SK-N-SH treated with all-trans-retinoic acid at 6 μM for 48 hours (cell line): ENCODE measurements around the gene PITPNC1.
A peak's percentile ranks its signal among the peaks of the same experiment; 100 is the strongest.

ENCODE experiments used
- ATAC-seq: fragments of 200-7000 bp; cut with Tn5 transposase; 3 replicates; pipeline ENCODE4 v1.9.1; 2020; ENCODE audit warnings: mild to moderate bottlenecking, moderate library complexity
- ARNTL ChIP-seq: fragments of 450-650 bp; formaldehyde crosslinking; IDR thresholded peaks from 2 replicates; pipeline ENCODE4 v1.5.0; 2020; ENCODE audit warnings: low read depth, mild to moderate bottlenecking, moderate library complexity, borderline replicate concordance
- BACH2 ChIP-seq: fragments of 250-450 bp; sonication (Bioruptor Pico); IDR thresholded peaks from 2 replicates; pipeline ENCODE4 v1.9.0; 2021; ENCODE audit warnings: mild to moderate bottlenecking, borderline replicate concordance
- CREB5 ChIP-seq: fragments of 250-450 bp; sonication (Bioruptor Pico); IDR thresholded peaks from 2 replicates; pipeline ENCODE4 v1.5.1; 2020; ENCODE audit warnings: low read depth, mild to moderate bottlenecking, moderate library complexity
- CSDC2 ChIP-seq: fragments of 250-450 bp; sonication (Bioruptor Pico); IDR thresholded peaks from 2 replicates; pipeline ENCODE4 v1.5.0; 2020; ENCODE audit warnings: mild to moderate bottlenecking, moderate library complexity
- CSRNP3 ChIP-seq: fragments of 250-450 bp; sonication (Bioruptor Pico); IDR thresholded peaks from 2 replicates; pipeline ENCODE4 v1.5.1; 2021; ENCODE audit warnings: mild to moderate bottlenecking, moderate library complexity
- ESRRG ChIP-seq: fragments of 250-450 bp; sonication (Bioruptor Pico); IDR thresholded peaks from 2 replicates; pipeline ENCODE4 v1.6.1; 2021; ENCODE audit warnings: mild to moderate bottlenecking
- GLIS3 ChIP-seq: fragments of 250-450 bp; sonication (Bioruptor Pico); IDR thresholded peaks from 2 replicates; pipeline ENCODE4 v1.5.0; 2020; ENCODE audit warnings: mild to moderate bottlenecking, moderate library complexity
- ISL1 ChIP-seq: fragments of 250-450 bp; sonication (Bioruptor Pico); IDR thresholded peaks from 2 replicates; pipeline ENCODE4 v2.1.2; 2022; ENCODE audit warnings: mild to moderate bottlenecking, moderate library complexity
- OSR1 ChIP-seq: fragments of 250-450 bp; sonication (Bioruptor Pico); IDR thresholded peaks from 2 replicates; pipeline ENCODE4 v1.8.0; 2022; ENCODE audit warnings: moderate library complexity, mild to moderate bottlenecking, inconsistent platforms
- PATZ1 ChIP-seq: fragments of 250-450 bp; sonication (Bioruptor Pico); IDR thresholded peaks from 2 replicates; pipeline ENCODE4 v1.8.0; 2020; ENCODE audit warnings: mild to moderate bottlenecking, moderate library complexity, borderline replicate concordance
- POU6F1 ChIP-seq: fragments of 250-450 bp; sonication (Bioruptor Pico); IDR thresholded peaks from 2 replicates; pipeline ENCODE4 v1.8.0; 2021; ENCODE audit warnings: low read depth, mild to moderate bottlenecking, moderate library complexity, borderline replicate concordance
- PPARA ChIP-seq: fragments of 250-450 bp; sonication (Bioruptor Pico); IDR thresholded peaks from 2 replicates; pipeline ENCODE4 v1.5.0; 2020; ENCODE audit warnings: mild to moderate bottlenecking, borderline replicate concordance
- RARB ChIP-seq: fragments of 250-450 bp; sonication (Bioruptor Pico); IDR thresholded peaks from 2 replicates; pipeline ENCODE4 v1.8.0; 2021; ENCODE audit warnings: mild to moderate bottlenecking, moderate library complexity
- SNAI2 ChIP-seq: fragments of 250-450 bp; sonication (Bioruptor Pico); IDR thresholded peaks from 2 replicates; pipeline ENCODE4 v1.5.0; 2020; ENCODE audit warnings: mild to moderate bottlenecking, moderate library complexity
- TOX ChIP-seq: fragments of 250-450 bp; sonication (Bioruptor Pico); IDR thresholded peaks from 2 replicates; pipeline ENCODE4 v1.8.0; 2021; ENCODE audit warnings: mild to moderate bottlenecking, moderate library complexity, borderline replicate concordance
- TSHZ2 ChIP-seq: fragments of 250-450 bp; sonication (Bioruptor Pico); IDR thresholded peaks from 2 replicates; pipeline ENCODE4 v1.5.0; 2020; ENCODE audit warnings: mild to moderate bottlenecking, moderate library complexity
- ZC3H10 ChIP-seq: fragments of 250-450 bp; sonication (Bioruptor Pico); IDR thresholded peaks from 2 replicates; pipeline ENCODE4 v1.5.1; 2021; ENCODE audit warnings: mild to moderate bottlenecking, moderate library complexity
- ZFP3 ChIP-seq: fragments of 250-450 bp; sonication (Bioruptor Pico); IDR thresholded peaks from 2 replicates; pipeline ENCODE4 v1.5.0; 2020; ENCODE audit warnings: mild to moderate bottlenecking, moderate library complexity
- ZFP30 ChIP-seq: fragments of 450-650 bp; formaldehyde crosslinking; IDR thresholded peaks from 2 replicates; pipeline ENCODE4 v1.5.0; 2022; ENCODE audit warnings: mild to moderate bottlenecking, moderate library complexity
- ZNF565 ChIP-seq: fragments of 450-650 bp; formaldehyde crosslinking; conservative IDR thresholded peaks from 2 replicates; pipeline ENCODE4 v1.5.0; 2020; ENCODE audit warnings: low read depth, mild to moderate bottlenecking, moderate library complexity
- ZNF70 ChIP-seq: fragments of 450-650 bp; formaldehyde crosslinking; IDR thresholded peaks from 2 replicates; pipeline ENCODE4 v1.5.0; 2020; ENCODE audit warnings: mild to moderate bottlenecking, moderate library complexity
- ZNF8 ChIP-seq: fragments of 450-650 bp; formaldehyde crosslinking; IDR thresholded peaks from 2 replicates; pipeline ENCODE4 v1.5.0; 2020; ENCODE audit warnings: mild to moderate bottlenecking, moderate library complexity

The PITPNC1 gene

GRCh38 chr17:67504182-67504581 lies 127.1 kb downstream of the PITPNC1 start:
- TF ChIP-seq ARNTL (CRISPR knock-in tag) = no peak
- no peak for TF ChIP-seq TOX (CRISPR knock-in tag)
- no peak for TF ChIP-seq GLIS3
- no peak for TF ChIP-seq ZFP3
- no peak for TF ChIP-seq SNAI2 (CRISPR knock-in tag)
- TF ChIP-seq ZNF70 (CRISPR knock-in tag) = no peak
- no peak for TF ChIP-seq BACH2 (CRISPR knock-in tag)
- ATAC-seq = no peak

GRCh38 chr17:67506966-67507365 lies 129.9 kb downstream of the PITPNC1 start:
- peak; percentile 35; the same call in 2 of the 3 replicates for ATAC-seq

GRCh38 chr17:67509390-67510287 lies 132.6 kb downstream of the PITPNC1 start:
- ATAC-seq = peak; percentile 26; the same call in 1 of the 3 replicates
- TF ChIP-seq CSDC2 (CRISPR knock-in tag) = no peak
- TF ChIP-seq PPARA (CRISPR knock-in tag) = no peak
- no peak for TF ChIP-seq RARB
- no peak for TF ChIP-seq OSR1
- no peak for TF ChIP-seq ZNF70 (CRISPR knock-in tag)
- no peak for TF ChIP-seq GLIS3
- no peak for TF ChIP-seq ARNTL (CRISPR knock-in tag)
- TF ChIP-seq CREB5 (CRISPR knock-in tag) = no peak
- TF ChIP-seq ZFP30 = no peak

More at GRCh38 chr17:67506966-67507365, 129.9 kb downstream of the PITPNC1 start:
- TF ChIP-seq ISL1 (no peak), ZNF8 (CRISPR knock-in tag) (no peak), CSRNP3 (CRISPR knock-in tag) (no peak), CREB5 (CRISPR knock-in tag) (no peak), PPARA (CRISPR knock-in tag) (no peak), CSDC2 (CRISPR knock-in tag) (no peak), POU6F1 (CRISPR knock-in tag) (no peak), BACH2 (CRISPR knock-in tag) (no peak), ARNTL (CRISPR knock-in tag) (no peak)

- no peak for ATAC-seq
- no peak for TF ChIP-seq ZFP3
- TF ChIP-seq ESRRG (CRISPR knock-in tag) = no peak
- no peak for TF ChIP-seq GLIS3
- TF ChIP-seq POU6F1 (CRISPR knock-in tag) = no peak
- no peak for TF ChIP-seq ZNF565 (CRISPR knock-in tag)
- no peak for TF ChIP-seq TSHZ2 (CRISPR knock-in tag)
- TF ChIP-seq ZNF70 (CRISPR knock-in tag) = no peak
- no peak for TF ChIP-seq PATZ1
- no peak for TF ChIP-seq ZFP30
- no peak for TF ChIP-seq ARNTL (CRISPR knock-in tag)
- TF ChIP-seq RARB = no peak
- TF ChIP-seq ZC3H10 (CRISPR knock-in tag) = no peak
Observed at GRCh38 chr17:67511012-67511411, 133.9 kb downstream of the PITPNC1 start.
